ENCODE results near the gene SNAP23.

GRCh38 chr15:42447599-42447998 lies 47.8 kb upstream of the SNAP23 start:
- TF ChIP-seq CTCF (IDR thresholded peaks at IDR 0.05) (no peak), POLR2A (IDR thresholded peaks at IDR 0.05) (no peak)
